T-helper 17 cell (primary cell): ENCODE results near the gene MBTPS2. TPM values are rescaled to one million over a fixed set of nuclear protein-coding genes. Genes with fewer than 3 reads are reported as not detected.

ENCODE experiments used
- ATAC-seq: fragments of 150-1000 bp; cut with Tn5 transposase; 2 replicates; pipeline ENCODE4 v1.10.0; 2021; ENCODE audit warnings: mild to moderate bottlenecking, moderate library complexity
- DNase-seq, 3 donors: peaks; one replicate each; pipeline versions ENCODE4 v3.0.0 to v3.0.0-alpha.2; 2020 to 2021
- H3K9me3 ChIP-seq: one replicate; pipeline ENCODE4 v1.7.0; 2013; ENCODE audit warnings: low read length, mild to moderate bottlenecking; ENCODE audit not compliant: control insufficient read depth, poor library complexity, severe bottlenecking
- H3K27ac Mint-ChIP-seq: one replicate; pipeline ENCODE4 v1.8.0; 2022; ENCODE audit warnings: mild to moderate bottlenecking, moderate library complexity, mixed read lengths
- H3K27me3 Mint-ChIP-seq: one replicate; pipeline ENCODE4 v1.8.0; 2022; ENCODE audit warnings: mixed read lengths
- H3K36me3 Mint-ChIP-seq: one replicate; pipeline ENCODE4 v1.8.0; 2022; ENCODE audit warnings: low read depth, mixed read lengths
- H3K4me1 Mint-ChIP-seq: one replicate; pipeline ENCODE4 v1.8.0; 2022; ENCODE audit warnings: mild to moderate bottlenecking, mixed read lengths
- H3K4me3 Mint-ChIP-seq: one replicate; pipeline ENCODE4 v1.8.0; 2022; ENCODE audit warnings: mild to moderate bottlenecking, moderate library complexity, mixed read lengths
- total RNA-seq, 4 donors: library from RNA in 2 of 4; stranded (reverse) in 2 of 4; gene quantifications; one replicate each; pipeline ENCODE4 v1.2.3 and lab custom pipeline; 2022 to 2026

MBTPS2 gene
- total RNA-seq, 2 donors from 2014 or later: 4.1 to 4.3 TPM

DNA sequence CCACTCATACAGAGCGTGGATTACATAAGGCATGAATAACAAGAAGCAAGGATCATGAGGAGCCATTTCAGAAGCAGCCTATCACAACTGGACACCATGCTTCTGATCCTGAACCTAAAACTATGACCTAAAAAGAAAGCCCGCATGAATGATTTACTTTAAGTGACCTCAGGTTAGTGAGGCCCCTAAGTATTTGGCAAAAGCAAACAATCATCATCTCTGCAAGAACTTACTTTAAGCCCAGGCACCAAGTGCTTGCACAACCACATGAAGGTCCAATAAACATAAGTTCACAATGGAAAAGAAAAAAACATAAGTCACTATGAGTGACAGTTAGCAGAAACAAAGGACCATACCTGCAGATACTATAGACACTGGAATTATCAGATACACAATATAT is 7.9 kb upstream of the MBTPS2 start:
- H3K27ac Mint-ChIP-seq: no peak overlapping the region
- no peak for ATAC-seq
- no peak overlapping the region for H3K4me3 Mint-ChIP-seq
- no peaks in the 10 kb centered on the region for H3K36me3 Mint-ChIP-seq
- no peak for DNase-seq
- H3K9me3 ChIP-seq: no peaks in the 10 kb centered on the region
- H3K4me1 Mint-ChIP-seq: no peaks in the 10 kb centered on the region
- no peaks in the 10 kb centered on the region for H3K27me3 Mint-ChIP-seq

DNA sequence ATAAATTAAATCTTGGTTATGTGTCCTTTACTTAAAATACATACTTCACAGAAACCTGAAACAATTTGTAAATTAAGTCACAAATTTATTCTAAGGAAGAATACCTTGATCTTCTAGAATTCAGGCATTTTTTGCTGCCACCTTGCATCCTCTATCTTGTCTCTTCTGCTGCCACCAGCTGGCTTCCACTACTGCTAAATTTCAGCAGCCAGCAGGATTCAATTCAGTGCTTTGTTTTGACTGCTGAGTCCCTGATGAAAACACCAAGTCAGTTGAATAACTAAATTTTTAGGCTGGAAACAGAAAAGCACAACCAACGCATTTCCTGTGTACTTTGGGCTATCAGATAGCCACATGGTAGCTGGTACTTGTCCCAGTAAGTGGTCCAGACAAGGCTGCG is 2.4 kb upstream of the MBTPS2 start:
- Mint-ChIP-seq H3K27ac (no peak overlapping the region), H3K27me3 (no peaks in the 10 kb centered on the region), H3K36me3 (no peaks in the 10 kb centered on the region), H3K4me3 (no peak overlapping the region), H3K4me1 (peaks cover 4% of the 10 kb centered on the region)
- ATAC-seq (no peak), DNase-seq (no peak)
- H3K9me3 ChIP-seq: no peaks in the 10 kb centered on the region

DNA sequence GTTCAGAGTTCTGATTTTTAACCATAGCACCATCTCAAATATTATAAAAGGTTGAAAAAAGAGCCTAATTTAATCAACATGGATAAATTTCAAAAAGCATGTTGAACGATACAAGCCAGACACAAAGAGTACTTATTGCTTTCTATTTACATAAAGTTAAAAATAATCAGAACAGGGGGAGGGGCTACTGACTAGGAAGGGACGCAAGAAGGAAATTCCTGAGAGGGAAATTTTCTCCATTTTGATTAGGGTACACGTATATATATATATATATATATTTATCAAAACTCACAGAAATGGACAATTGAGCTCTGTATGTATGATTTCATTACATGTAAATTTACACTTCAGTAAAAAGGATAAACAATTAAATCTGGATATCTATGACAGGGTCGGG is 482 bp upstream of the MBTPS2 start:
- ATAC-seq (peak; percentile 24), DNase-seq (no peak)
- peaks cover 4% of the 10 kb centered on the region for H3K4me1 Mint-ChIP-seq
- no peaks in the 10 kb centered on the region for H3K9me3 ChIP-seq
- H3K36me3 Mint-ChIP-seq: no peaks in the 10 kb centered on the region
- H3K27ac Mint-ChIP-seq: peak overlapping the region; percentile 85
- no peaks in the 10 kb centered on the region for H3K27me3 Mint-ChIP-seq
- H3K4me3 Mint-ChIP-seq: peak overlapping the region; percentile 90

DNA sequence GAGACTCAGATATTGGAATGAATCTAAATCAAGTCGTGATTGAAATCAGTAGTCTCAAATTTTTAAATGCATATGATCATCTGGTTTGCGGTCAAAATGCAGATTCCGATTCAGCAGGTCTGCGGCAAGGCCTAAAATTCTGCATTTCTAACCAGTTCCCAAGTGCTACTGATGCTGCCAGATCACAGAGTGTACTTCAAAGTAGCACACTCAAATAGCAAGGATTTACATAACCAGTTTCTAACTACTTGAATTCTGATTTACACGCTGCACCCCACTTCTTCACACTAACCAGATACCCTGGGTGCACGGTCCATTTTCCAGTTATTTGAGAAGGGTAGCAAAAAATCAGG is 752 bp downstream of the MBTPS2 start:
- Mint-ChIP-seq H3K4me3 (peak overlapping the region; percentile 90), H3K27ac (peak overlapping the region; percentile 85), H3K4me1 (peaks cover 4% of the 10 kb centered on the region), H3K27me3 (no peaks in the 10 kb centered on the region), H3K36me3 (no peaks in the 10 kb centered on the region)
- DNase-seq (no peak), ATAC-seq (no peak)
- H3K9me3 ChIP-seq: no peaks in the 10 kb centered on the region

DNA sequence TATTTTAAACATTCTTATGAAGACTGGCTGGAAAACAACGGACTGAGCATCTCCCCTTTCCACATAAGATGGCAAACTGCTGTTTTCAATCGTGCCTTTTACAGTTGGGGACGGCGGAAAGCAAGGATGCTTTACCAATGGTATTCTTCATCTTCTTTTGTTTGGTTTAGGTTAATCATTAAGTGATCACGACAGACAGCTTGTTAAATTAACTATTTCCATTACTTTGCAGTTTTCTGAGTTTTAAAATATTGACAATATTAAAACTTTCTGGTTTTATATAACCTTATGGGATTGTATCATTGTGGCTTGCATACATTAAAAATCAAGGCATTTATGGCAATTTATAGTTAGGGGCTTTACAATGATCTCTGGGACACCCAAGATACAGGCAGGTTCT is 3.8 kb downstream of the MBTPS2 start:
- Mint-ChIP-seq H3K4me1 (peaks cover 4% of the 10 kb centered on the region), H3K27me3 (no peaks in the 10 kb centered on the region), H3K4me3 (no peak overlapping the region), H3K27ac (no peak overlapping the region), H3K36me3 (no peaks in the 10 kb centered on the region)
- H3K9me3 ChIP-seq: no peaks in the 10 kb centered on the region
- ATAC-seq (no peak), DNase-seq (no peak)

DNA sequence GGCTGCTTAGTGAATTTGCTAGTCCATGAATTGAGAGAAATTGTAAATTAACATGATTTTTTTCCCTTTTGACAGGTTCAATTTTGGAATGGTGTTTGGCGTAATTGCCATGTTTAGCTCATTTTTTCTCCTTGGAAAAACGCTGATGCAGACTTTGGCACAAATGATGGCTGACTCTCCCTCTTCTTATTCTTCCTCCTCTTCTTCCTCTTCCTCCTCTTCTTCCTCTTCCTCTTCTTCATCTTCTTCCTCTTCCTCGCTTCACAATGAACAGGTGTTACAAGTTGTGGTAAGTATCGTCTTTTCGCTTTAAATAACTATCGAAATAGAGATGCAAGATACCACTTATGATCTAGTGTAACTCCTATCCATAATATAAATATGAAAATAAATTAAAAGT is 5.7 kb downstream of the MBTPS2 start:
- H3K27me3 Mint-ChIP-seq: no peaks in the 10 kb centered on the region
- H3K36me3 Mint-ChIP-seq: no peaks in the 10 kb centered on the region
- H3K4me1 Mint-ChIP-seq: peaks cover 3% of the 10 kb centered on the region
- no peak overlapping the region for H3K27ac Mint-ChIP-seq
- no peaks in the 10 kb centered on the region for H3K9me3 ChIP-seq
- no peak overlapping the region for H3K4me3 Mint-ChIP-seq
- DNase-seq (no peak), ATAC-seq (no peak)

DNA sequence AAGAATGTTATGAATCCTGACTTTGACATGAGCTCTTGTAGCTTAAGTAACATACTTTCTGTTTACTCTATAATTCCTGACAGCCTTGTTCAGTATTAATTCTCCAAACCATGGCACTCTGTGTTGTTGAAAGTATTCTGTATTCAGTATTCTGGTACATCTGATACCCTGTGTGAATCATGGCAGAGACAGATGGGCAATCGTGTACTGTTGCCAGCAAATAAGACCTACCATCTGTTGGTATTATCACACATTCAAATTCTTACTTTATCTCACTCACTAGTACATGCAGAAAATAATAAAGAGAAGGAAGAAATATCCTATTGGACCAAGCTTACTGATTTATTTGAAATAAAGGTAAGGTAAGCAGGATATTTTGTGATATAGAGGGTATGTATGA is 7.9 kb downstream of the MBTPS2 start:
- DNase-seq (no peak), ATAC-seq (no peak)
- no peaks in the 10 kb centered on the region for H3K4me1 Mint-ChIP-seq
- H3K27ac Mint-ChIP-seq: no peak overlapping the region
- no peaks in the 10 kb centered on the region for H3K27me3 Mint-ChIP-seq
- no peaks in the 10 kb centered on the region for H3K36me3 Mint-ChIP-seq
- H3K4me3 Mint-ChIP-seq: no peak overlapping the region
- no peaks in the 10 kb centered on the region for H3K9me3 ChIP-seq

DNA sequence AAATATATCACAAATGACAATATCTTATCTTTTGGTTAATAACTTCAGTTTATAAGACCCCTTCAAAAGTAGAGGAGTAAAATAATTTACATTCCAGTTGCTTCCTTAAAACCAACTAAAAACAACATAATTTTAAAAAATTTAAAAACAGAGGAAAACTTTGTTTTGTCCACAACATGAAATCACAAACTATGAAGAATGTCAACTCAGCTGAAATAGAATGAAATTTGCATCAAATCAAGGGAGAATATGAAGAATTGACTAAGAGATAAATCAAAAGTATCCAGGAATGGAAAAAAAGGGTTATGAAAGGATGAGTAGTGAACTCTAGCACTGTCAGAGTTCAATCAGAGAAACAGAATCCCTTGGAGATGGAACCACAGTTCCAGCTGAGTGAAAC is 14.2 kb downstream of the MBTPS2 start:
- H3K27me3 Mint-ChIP-seq: no peaks in the 10 kb centered on the region
- H3K9me3 ChIP-seq: no peaks in the 10 kb centered on the region
- no peak overlapping the region for H3K4me3 Mint-ChIP-seq
- H3K27ac Mint-ChIP-seq: no peak overlapping the region
- no peaks in the 10 kb centered on the region for H3K36me3 Mint-ChIP-seq
- no peaks in the 10 kb centered on the region for H3K4me1 Mint-ChIP-seq
- ATAC-seq (no peak), DNase-seq (no peak)

DNA sequence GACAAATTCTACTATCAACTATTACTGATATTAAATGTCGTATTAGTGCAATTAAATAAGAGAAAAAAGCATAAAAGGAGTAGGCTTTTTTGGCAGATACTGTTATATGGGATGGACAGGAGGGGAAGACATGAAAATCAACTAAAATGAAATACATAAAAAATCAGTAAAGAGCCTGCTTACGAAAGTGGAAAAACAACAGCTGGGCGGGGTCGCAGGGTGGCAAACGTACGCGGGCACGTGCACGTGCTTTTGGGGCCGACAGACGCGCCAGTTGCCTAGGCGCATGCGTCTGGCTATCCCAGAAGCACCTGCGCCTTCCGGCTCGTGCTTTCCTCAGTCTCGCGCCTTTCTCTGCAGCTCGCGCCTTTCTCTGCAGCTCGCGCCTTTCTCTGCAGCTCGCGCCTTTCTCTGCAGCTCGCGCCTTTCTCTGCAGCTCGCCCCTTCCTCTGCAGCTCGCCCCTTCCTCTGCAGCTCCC is 16.6 kb downstream of the MBTPS2 start, which contains the start of gene YY2:
Gene YY2 (plus strand): TSS at position 51 of the 479 bp plus-strand sequence. CDS start 498 bp downstream, outside the sequence.
- DNase-seq (no peak), ATAC-seq (no peak)
- H3K36me3 Mint-ChIP-seq: no peaks in the 10 kb centered on the region
- no peaks in the 10 kb centered on the region for H3K9me3 ChIP-seq
- H3K4me3 Mint-ChIP-seq: no peak within 1 kb of the TSS
- H3K27ac Mint-ChIP-seq: no peak within 1 kb of the TSS
- H3K4me1 Mint-ChIP-seq: no peaks in the 10 kb centered on the region
- no peaks in the 10 kb centered on the region for H3K27me3 Mint-ChIP-seq

DNA sequence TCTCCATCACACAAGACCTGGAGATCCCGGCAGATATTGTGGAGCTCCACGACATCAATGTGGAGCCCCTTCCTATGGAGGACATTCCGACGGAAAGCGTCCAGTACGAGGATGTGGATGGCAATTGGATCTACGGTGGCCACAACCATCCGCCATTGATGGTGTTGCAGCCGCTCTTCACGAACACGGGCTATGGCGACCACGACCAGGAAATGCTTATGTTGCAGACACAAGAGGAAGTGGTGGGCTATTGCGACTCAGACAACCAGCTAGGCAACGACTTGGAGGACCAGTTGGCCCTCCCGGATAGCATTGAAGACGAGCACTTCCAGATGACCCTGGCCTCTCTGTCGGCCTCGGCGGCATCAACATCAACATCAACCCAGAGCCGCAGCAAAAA is 17.1 kb downstream of the MBTPS2 start:
- no peaks in the 10 kb centered on the region for H3K9me3 ChIP-seq
- ATAC-seq (no peak), DNase-seq (no peak)
- H3K36me3 Mint-ChIP-seq: no peaks in the 10 kb centered on the region
- no peaks in the 10 kb centered on the region for H3K27me3 Mint-ChIP-seq
- no peak overlapping the region for H3K4me3 Mint-ChIP-seq
- no peaks in the 10 kb centered on the region for H3K4me1 Mint-ChIP-seq
- no peak overlapping the region for H3K27ac Mint-ChIP-seq

DNA sequence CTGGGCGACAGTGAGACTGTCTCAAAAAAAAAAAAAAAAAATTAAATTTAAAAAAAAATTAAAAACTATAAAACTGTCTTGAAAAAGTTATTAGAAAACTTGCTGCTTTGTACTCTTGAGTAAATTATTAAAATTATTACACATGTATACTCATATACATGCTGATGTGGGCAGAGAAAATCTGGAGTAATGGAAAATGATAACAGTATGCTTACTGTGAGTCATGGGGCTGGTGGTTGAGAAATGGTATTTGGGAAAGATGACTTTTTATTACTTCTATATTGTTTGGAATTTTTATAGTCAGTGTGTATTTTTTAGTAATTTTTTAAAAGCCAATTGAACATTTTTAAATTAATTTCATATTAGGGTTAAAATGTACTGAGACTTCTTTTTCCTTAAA is 23.8 kb downstream of the MBTPS2 start:
- Mint-ChIP-seq H3K27ac (no peak overlapping the region), H3K36me3 (no peaks in the 10 kb centered on the region), H3K27me3 (no peaks in the 10 kb centered on the region), H3K4me3 (no peak overlapping the region), H3K4me1 (peaks cover under 1% of the 10 kb centered on the region)
- DNase-seq (no peak), ATAC-seq (no peak)
- no peaks in the 10 kb centered on the region for H3K9me3 ChIP-seq

DNA sequence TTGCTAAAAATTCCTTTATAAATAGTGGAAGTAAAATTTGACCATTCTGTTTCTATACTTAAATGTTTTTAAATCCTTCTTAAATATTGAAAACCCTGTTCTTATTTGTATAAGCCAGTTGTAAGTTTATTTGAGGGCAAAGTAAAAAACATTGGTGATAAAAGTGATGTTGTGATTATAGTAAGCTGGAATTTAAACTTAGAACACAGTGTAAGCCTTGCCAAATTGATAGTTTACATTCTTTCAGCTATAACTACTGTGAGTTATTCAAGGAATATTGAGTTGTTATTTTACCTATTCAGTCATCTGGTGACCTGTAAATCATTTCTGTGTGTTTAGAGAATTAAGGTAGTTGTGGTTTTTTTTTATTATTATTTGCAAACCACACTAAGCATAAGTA is 26.0 kb downstream of the MBTPS2 start:
- Mint-ChIP-seq H3K36me3 (peaks cover 2% of the 10 kb centered on the region), H3K4me3 (no peak overlapping the region), H3K4me1 (peaks cover 3% of the 10 kb centered on the region), H3K27ac (no peak overlapping the region), H3K27me3 (no peaks in the 10 kb centered on the region)
- H3K9me3 ChIP-seq: no peaks in the 10 kb centered on the region
- ATAC-seq (no peak), DNase-seq (no peak)

DNA sequence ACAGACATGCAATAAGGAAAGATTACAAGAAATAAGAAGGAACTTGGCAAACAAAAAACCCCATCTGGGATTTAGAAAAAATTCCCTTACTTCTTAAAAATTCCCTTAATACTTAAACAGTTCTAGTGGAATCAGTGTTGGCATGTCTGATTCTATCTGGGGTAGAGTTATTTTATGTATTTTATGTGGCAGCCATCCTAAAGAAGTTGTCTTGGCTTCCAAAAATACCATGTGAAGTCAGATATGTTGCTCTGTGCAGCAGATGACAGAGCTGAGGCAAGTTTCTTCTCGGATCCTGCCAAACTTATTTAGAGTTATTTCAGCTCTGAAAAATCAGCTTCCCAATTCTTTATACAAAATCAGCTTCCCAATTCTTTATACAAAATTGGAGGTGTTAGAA is 31.1 kb downstream of the MBTPS2 start:
- ATAC-seq: no peak
- Mint-ChIP-seq H3K27ac (no peak overlapping the region), H3K4me1 (peaks cover 3% of the 10 kb centered on the region), H3K36me3 (peaks cover 2% of the 10 kb centered on the region), H3K27me3 (no peaks in the 10 kb centered on the region), H3K4me3 (no peak overlapping the region)
- no peak for DNase-seq
- H3K9me3 ChIP-seq: no peaks in the 10 kb centered on the region

DNA sequence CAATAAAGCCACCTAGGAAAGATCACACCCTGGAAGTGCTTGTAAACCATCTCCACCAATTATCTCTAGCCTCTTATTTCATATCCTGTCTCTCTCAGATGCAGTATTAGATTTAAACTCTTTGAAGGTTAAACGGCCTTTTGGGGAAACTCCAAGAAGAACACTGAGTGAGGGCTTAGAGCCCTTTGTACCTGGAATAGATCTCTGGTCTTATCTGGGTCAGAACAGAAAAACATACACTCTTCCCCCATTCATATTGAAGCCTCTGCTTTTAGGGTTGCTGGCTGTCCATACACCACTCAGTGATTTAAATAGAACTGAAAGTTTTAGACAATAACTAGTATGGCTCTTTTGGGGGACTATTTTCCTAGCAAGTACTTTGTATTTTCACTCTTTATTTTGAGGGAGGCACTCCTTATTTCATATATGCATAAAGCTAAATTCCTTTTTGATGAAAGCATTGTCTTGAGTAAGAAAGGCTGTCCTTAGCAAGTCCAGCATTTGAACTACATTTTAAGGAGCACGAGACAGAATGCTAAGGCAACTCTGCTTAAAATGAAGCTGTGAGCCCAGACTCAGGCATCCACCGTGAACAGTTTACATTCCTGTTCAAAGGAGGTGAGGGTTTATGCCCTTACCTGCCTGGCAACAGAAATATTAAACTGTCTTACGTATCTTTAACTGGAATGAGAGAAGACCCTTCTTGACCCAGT is 33.8 kb downstream of the MBTPS2 start:
- ATAC-seq: no peak
- Mint-ChIP-seq H3K27ac (no peak overlapping the region), H3K4me3 (no peak overlapping the region), H3K4me1 (peaks cover 3% of the 10 kb centered on the region), H3K27me3 (no peaks in the 10 kb centered on the region), H3K36me3 (peaks cover 2% of the 10 kb centered on the region)
- no peaks in the 10 kb centered on the region for H3K9me3 ChIP-seq
- no peak for DNase-seq
